ENCODE data around the gene VANGL2. TPM values are rescaled to one million over a fixed set of nuclear protein-coding genes. Genes with fewer than 3 reads are reported as not detected.

VANGL2 gene
- total and polyA plus RNA-seq, 2 experiments from 2014 or later: 17.7 to 51.3 TPM

GRCh38 chr1:160474392-160475242, 74.3 kb downstream of the VANGL2 start:
- DNase-seq (ENCODE audit: low spot score) (no peak), ATAC-seq (no peak)
- no peaks in the 10 kb centered on the region for H3K36me3 ChIP-seq (ENCODE audit: insufficient read depth)
- H3K27ac Mint-ChIP-seq: no peak overlapping the region
- H3K4me2 ChIP-seq: no peak overlapping the region
- no peaks in the 10 kb centered on the region for H3K27me3 ChIP-seq (ENCODE audit: insufficient read depth)
- H3K4me1 ChIP-seq (ENCODE audit: insufficient read depth): no peaks in the 10 kb centered on the region
- no peaks in the 10 kb centered on the region for H3K79me2 ChIP-seq (replicated peaks; ENCODE audit: insufficient read depth)
- no peak overlapping the region for H2AFZ ChIP-seq
- no peak overlapping the region for H3K4me3 Mint-ChIP-seq
- peaks cover 4% of the 10 kb centered on the region; the same call in 1 of the 3 replicates for H3K36me3 Mint-ChIP-seq (ENCODE audit: low read depth)
- H3K9me3 Mint-ChIP-seq: peaks cover 12% of the 10 kb centered on the region; the same call in 2 of the 3 replicates
- no peak for TF ChIP-seq ETS1 (IDR thresholded peaks at IDR 0.05)
- TF ChIP-seq ZNF331 (CRISPR knock-in tag; IDR thresholded peaks at IDR 0.05; ENCODE audit: low read depth): no peak
- no peak for TF ChIP-seq CREB1 (CRISPR knock-in tag; IDR thresholded peaks at IDR 0.05; ENCODE audit: low read depth)
- no peak for TF ChIP-seq JUNB (IDR thresholded peaks at IDR 0.05; ENCODE audit: unreplicated experiment)
- TF ChIP-seq ZNF114 (CRISPR knock-in tag; IDR thresholded peaks at IDR 0.05): no peak
- no peak for TF ChIP-seq REST (IDR thresholded peaks at IDR 0.05; ENCODE audit: unreplicated experiment)
- TF ChIP-seq, protein P1, sequence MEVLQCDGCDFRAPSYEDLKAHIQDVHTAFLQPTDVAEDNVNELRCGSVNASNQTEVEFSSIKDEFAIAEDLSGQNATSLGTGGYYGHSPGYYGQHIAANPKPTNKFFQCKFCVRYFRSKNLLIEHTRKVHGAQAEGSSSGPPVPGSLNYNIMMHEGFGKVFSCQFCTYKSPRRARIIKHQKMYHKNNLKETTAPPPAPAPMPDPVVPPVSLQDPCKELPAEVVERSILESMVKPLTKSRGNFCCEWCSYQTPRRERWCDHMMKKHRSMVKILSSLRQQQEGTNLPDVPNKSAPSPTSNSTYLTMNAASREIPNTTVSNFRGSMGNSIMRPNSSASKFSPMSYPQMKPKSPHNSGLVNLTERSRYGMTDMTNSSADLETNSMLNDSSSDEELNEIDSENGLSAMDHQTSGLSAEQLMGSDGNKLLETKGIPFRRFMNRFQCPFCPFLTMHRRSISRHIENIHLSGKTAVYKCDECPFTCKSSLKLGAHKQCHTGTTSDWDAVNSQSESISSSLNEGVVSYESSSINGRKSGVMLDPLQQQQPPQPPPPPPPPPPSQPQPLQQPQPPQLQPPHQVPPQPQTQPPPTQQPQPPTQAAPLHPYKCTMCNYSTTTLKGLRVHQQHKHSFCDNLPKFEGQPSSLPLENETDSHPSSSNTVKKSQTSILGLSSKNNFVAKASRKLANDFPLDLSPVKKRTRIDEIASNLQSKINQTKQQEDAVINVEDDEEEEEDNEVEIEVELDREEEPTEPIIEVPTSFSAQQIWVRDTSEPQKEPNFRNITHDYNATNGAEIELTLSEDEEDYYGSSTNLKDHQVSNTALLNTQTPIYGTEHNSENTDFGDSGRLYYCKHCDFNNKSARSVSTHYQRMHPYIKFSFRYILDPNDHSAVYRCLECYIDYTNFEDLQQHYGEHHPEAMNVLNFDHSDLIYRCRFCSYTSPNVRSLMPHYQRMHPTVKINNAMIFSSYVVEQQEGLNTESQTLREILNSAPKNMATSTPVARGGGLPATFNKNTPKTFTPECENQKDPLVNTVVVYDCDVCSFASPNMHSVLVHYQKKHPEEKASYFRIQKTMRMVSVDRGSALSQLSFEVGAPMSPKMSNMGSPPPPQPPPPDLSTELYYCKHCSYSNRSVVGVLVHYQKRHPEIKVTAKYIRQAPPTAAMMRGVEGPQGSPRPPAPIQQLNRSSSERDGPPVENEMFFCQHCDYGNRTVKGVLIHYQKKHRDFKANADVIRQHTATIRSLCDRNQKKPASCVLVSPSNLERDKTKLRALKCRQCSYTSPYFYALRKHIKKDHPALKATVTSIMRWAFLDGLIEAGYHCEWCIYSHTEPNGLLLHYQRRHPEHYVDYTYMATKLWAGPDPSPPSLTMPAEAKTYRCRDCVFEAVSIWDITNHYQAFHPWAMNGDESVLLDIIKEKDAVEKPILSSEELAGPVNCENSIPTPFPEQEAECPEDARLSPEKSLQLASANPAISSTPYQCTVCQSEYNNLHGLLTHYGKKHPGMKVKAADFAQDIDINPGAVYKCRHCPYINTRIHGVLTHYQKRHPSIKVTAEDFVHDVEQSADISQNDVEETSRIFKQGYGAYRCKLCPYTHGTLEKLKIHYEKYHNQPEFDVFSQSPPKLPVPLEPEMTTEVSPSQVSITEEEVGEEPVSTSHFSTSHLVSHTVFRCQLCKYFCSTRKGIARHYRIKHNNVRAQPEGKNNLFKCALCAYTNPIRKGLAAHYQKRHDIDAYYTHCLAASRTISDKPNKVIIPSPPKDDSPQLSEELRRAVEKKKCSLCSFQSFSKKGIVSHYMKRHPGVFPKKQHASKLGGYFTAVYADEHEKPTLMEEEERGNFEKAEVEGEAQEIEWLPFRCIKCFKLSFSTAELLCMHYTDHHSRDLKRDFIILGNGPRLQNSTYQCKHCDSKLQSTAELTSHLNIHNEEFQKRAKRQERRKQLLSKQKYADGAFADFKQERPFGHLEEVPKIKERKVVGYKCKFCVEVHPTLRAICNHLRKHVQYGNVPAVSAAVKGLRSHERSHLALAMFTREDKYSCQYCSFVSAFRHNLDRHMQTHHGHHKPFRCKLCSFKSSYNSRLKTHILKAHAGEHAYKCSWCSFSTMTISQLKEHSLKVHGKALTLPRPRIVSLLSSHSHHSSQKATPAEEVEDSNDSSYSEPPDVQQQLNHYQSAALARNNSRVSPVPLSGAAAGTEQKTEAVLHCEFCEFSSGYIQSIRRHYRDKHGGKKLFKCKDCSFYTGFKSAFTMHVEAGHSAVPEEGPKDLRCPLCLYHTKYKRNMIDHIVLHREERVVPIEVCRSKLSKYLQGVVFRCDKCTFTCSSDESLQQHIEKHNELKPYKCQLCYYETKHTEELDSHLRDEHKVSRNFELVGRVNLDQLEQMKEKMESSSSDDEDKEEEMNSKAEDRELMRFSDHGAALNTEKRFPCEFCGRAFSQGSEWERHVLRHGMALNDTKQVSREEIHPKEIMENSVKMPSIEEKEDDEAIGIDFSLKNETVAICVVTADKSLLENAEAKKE (CRISPR knock-in tag; IDR thresholded peaks at IDR 0.05): no peak
- TF ChIP-seq STAT1 (IDR thresholded peaks at IDR 0.05; ENCODE audit: unreplicated experiment): no peak
- TF ChIP-seq POLR2AphosphoS5 (IDR thresholded peaks at IDR 0.05; ENCODE audit: low read depth): no peak
- no peak for TF ChIP-seq NANOG (IDR thresholded peaks at IDR 0.05; ENCODE audit: borderline replicate concordance)
- no peak for TF ChIP-seq EZH2phosphoT487 (IDR thresholded peaks at IDR 0.05; ENCODE audit: unreplicated experiment)
- TF ChIP-seq EZH2 (IDR thresholded peaks at IDR 0.05; ENCODE audit: low read depth, unreplicated experiment): no peak
- TF ChIP-seq, protein P2, sequence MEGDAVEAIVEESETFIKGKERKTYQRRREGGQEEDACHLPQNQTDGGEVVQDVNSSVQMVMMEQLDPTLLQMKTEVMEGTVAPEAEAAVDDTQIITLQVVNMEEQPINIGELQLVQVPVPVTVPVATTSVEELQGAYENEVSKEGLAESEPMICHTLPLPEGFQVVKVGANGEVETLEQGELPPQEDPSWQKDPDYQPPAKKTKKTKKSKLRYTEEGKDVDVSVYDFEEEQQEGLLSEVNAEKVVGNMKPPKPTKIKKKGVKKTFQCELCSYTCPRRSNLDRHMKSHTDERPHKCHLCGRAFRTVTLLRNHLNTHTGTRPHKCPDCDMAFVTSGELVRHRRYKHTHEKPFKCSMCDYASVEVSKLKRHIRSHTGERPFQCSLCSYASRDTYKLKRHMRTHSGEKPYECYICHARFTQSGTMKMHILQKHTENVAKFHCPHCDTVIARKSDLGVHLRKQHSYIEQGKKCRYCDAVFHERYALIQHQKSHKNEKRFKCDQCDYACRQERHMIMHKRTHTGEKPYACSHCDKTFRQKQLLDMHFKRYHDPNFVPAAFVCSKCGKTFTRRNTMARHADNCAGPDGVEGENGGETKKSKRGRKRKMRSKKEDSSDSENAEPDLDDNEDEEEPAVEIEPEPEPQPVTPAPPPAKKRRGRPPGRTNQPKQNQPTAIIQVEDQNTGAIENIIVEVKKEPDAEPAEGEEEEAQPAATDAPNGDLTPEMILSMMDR (conservative IDR thresholded peaks at IDR 0.05; ENCODE audit: low read depth in 2 of 2): no peak
- no peak overlapping the region for H3K4me3 ChIP-seq
- H3K9me2 ChIP-seq (ENCODE audit: insufficient read depth): peaks cover 13% of the 10 kb centered on the region
- H3K27ac ChIP-seq (ENCODE audit: low read depth): no peak overlapping the region
- H4K20me1 ChIP-seq (replicated peaks; ENCODE audit: insufficient read depth): no peaks in the 10 kb centered on the region
- no peaks in the 10 kb centered on the region for H3F3A ChIP-seq (replicated peaks; ENCODE audit: low read depth)
- H3K27me3 Mint-ChIP-seq (ENCODE audit: insufficient read depth, low read depth, poor library complexity): no peaks in the 10 kb centered on the region
- H3K4me1 Mint-ChIP-seq: no peaks in the 10 kb centered on the region

Measured in GM23338 (cell line).